GM18867 (cell line): ENCODE measurements around the gene DCAF15.

Experiments used
- ATAC-seq: cut with Tn5 transposase; IDR thresholded peaks from one replicate; pipeline ENCODE4 v1.9.1; 2021; ENCODE audit warnings: mild to moderate bottlenecking, moderate library complexity; ENCODE audit not compliant: unreplicated experiment

The DCAF15 gene

DNA sequence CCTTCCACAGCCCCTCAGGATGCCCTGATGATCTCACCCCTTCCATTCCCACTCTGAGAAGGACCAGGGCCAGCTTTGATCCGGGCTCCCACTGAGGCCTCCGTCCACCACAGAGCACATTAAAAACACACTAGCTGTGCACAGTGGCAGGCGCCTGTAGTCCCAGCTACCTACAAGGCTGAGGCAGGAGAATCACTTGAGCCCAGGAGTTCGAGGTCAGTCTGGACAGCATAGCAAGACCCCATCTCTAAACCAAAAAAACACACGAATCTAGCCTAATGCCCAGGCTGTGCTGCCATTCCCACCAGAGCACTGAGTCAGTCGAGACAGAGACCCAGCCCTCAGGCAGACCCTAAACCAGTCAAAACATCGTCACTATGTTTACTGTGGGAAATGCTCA, 39.7 kb downstream of the DCAF15 start:
- ATAC-seq, result no peak

DNA sequence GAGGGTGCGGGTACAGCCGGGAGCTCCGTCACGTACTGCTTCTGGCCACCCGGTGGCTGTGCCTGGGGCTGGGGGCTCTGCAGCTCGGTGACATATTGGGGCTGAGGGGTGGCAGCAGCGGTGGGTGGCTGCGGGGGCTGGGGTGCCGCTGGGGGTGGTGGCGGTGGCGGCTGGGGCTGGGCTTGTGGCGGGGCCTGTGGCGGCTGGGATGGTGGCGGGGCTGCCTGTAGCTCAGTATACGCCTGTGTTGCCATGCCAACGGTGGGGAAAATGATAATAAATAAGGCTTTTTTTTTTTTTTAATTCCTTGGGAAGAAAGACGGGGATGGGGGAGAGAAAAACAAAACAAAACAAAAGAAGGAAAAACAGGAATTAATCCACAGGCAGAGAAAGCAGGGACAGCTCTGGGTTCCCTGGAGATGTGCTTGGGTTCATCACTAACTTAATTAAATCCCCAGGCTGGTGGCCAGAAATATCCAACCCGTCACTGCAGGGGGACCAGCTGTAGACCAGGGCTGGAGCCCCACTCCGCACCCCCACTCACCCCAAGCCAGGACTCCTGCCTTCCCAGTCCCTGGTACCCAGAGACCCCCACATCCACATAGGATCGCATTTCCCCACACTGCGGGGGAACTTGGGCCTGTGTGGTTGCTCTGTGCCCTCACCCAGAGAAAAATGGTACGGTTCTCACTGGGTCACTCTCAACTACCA, 41.4 kb downstream of the DCAF15 start:
- ATAC-seq, result no peak

DNA sequence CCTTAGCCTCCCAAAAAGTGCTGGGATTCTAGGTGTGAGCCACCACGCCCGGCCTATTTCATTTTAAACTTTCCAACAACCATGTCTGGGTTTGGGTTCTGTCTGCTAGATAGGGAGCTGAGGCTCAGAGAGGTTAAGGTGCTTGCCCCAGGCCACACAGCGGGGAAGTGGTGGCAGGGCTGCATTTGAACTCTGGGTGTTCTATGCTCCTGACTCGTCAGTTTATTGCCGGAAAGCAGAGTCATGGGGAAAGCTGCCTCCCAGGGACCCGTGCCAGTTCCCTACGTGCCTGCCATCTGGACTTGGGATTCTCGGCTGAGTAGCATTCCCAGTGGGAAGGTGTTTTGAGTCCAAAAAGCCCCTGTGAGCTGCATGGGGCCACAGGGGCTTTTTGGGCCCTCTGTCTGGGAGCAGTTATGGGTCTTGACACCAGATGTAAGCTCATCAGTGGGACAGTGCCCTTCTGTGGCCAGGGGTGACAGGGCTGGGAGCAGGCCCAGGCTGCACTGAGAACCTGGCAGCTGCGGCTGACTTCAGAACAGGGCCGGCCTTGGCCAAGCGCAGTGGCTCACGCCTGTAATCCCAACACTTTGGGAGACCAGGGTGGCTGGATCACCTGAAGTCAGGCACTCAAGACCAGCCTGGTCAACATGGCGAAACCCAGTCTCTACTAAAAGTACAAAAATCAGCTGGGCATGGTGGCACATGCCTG, 42.9 kb downstream of the DCAF15 start:
- ATAC-seq, result no peak

DNA sequence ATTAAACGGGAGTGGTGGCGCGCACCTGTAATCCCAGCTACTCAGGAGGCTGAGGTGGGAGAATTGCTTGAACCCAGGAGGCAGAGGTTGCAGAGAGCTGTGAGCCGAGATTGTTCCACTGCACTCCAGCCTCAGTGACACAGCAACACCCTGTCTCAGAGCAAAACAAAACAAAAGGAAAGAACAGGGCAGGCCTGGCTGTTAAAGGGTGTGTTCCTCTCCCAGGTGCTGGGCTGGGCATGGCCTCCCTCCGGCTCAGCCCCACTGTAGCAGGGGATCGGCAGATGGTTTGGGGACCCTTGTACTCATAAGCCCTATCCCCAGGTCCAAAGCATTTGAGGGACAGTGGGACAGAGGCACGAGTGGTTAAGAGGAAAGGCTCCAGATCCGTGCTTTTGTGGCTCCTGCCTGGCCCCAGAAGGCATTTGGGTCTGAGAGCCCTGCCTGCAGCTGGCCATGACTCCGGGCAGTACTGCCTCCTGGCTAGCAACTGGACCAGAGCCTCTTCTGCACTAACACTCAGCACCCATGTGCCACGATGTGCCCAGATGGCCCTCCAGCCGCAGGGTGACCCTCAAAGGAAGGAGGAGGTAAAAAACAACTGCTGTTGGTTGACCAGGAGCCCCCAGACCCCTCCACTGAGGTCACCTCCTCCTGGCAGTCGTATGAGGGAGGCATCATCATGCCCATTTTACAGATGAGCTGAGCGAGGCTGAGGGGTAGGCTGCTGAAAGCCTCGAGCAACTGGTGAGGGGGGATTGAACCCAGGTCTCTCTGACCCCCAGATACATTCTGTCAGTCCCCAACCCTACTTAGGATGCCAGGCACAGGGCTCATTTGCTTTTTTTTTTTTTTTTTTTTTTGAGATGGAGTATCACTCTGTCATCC, 43.8 kb downstream of the DCAF15 start:
- no peak for ATAC-seq

DNA sequence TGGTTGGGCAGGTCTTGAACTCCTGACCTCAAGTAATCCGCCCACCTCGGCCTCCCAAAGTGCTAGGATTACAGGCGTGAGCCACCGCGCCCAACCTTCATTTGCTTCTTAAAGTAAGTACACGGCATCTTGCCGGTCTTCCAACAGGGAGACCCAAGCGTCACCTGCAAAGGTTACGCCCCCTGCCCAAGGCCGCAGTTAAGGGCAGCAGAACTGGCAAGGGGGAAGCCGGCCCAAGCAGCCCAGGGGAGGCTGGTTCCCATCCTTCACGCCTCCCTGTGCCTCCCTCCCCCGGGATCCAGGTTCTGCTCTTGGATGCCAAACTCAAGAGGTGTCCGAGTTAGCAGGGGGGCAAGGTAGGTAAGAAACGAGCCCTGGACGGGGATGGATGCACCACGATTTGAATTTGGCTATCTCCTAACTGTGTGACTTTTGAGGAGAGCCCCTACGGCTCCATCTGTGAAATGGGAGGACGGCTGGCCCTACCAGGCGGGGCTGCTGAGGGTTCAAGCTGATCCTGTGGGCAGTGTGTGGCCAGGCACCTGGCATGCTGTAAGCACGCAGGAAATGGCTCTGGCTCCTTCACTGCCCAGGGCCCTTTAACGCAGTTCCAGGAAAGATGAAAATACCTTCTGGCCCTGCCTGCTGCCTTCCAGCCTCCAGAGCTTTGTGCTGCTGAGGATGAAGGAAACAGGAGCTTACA, 44.8 kb downstream of the DCAF15 start:
- no peak for ATAC-seq

DNA sequence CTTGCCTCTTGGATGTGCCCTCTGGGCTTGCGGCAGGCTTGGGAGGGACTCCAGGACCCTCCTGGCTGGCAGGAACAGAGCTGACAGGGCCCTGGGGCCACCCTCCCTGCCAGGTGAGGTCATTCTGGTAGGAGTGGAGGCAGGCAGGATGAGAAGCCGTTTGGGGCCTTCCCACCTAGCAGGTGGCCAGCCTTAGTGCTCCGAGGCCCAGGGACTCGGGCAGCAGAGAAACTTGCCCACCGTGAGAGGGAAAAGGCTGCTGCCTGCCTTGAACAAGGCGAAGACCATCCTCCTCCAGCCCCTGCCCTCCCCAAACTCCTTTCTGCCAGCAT, 45.3 kb downstream of the DCAF15 start:
- ATAC-seq, result no peak

DNA sequence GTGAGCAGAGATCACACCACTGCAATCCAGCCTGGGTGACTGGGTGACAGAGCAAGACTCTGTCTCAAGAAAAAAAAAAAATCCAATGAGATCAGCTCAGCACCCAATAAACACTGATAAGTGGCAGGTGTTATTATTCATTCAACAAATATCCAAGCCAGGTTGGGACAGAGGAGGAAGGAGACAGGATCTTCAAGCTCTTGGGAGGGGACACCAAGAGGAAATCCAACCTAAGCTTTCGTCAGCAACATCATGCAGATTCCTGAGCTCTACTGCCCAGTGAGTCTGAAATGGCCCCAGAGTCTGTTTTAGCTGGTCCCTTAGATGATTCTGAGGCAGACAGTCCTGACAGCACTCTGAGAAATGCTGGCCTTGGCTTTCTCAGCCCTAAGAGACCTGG, 46.1 kb downstream of the DCAF15 start:
- ATAC-seq, result no peak

DNA sequence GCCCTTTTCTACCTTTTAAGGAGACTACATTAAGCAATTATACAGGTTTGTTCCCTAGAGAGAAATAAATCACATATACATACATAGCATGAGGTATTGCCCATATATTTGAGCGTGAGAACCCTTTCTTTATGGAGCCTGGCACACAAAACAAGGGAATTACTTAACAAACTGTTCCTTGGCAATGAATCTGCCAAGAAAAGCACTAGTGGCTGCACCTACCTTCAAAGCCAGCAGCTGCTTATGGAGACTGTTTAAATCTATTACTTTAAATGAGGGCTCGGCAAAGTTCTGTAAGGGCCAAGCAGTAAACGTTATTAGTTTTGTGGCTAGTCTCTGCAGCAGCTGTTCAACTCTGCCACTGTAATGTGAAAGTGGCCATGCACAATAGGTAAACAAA, 46.8 kb downstream of the DCAF15 start:
- no peak for ATAC-seq

DNA sequence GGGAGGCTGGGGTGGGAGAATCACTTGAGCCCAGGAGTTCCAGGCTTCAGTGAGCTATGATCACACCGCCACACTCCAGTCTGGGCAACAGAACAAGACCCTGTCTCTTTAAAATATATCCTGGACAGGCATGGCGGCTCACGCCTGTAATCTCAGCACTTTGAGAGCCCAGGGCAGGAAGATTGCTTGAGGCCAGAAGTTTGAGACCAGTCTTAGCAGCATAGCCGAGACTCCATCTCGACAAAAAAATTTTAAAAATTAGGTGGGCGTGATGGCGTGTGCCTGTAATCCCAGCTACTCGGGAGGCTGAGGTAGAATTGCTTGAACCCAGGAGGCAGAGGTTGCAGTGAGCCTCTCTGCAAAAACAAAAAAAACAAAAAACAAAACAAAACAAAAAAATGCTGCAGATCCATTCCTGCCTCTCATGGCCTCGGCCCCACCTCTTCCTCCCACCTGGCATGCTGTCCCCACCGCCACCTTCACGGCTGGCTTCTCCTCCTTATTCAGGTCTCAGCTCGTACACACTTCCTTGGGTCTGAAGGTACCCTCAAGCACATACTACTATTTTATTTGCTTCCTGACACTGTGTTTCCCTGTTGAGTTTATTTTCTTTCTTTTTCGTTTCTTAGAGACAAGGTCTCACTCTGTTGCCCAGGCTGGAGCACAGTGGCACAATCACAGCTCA, 48.5 kb downstream of the DCAF15 start:
- ATAC-seq, result no peak

DNA sequence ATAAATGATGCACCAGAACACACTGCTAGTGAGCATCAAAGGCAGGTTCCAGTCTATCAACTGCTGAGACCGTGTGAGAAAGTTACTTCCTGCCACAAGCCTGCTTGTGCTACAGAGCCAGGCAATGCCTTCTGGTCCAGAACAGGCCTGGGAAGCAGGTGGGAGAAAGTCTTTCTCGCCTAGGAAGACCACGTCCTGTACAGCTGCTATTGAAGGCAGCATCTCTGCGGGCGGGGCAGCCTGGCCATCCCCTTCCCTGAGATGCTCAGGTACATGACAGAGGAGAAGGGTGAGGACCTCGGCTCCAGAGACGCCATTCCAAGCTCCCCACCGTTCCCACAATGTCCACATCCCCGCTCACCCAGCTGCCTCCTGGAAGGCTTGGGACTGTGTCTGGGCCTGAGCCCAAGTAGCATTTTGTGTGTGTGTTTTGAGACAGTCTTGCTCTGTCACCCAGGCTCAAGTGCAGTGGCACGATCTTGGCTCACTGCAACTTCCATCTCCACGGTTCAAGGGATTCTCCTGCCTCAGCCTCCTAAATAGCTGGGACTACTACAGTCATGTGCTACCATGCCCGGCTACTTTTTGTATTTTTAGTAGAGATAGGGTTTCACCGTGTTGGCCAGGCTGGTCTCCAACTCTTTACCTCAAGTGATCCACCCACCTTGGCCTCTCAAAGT, 50.4 kb downstream of the DCAF15 start:
- ATAC-seq, result no peak

DNA sequence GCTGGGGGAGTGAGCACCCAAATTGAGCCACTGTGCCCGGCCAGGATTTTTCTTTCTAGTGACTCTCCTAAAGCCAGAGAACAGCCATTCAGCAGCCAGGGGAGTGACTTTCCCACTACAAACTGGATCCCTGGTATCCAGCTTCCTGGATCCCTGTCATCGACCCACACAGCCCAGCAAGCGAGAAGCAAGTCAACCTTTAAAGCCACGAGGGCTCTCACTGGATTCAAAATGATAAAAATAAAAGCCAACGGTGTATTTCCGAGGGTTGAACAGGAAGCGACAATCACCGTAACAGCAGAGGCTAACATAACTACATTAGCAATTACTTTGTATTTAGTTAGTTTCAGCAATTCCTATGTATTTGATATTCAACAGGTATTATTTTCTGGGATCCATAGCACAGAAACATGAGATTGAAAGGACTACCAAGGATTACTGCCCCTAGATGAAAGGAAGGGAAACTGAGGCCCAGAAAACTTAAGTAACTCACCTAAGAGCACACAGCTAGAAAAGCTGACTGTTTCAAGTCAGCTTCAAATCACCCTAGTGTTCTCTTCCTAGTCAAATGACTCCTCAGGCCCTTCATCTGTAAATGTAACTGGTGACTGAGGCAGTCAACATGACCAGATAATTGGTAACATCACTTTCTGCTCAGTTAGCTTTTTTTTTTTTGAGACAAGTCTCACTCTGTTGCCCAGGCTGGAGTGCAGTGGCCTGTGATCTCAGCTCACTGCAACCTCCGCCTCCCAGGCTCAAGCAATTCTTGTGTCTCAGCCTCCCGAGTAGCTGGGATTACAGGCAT, 51.1 kb downstream of the DCAF15 start:
- no peak for ATAC-seq

DNA sequence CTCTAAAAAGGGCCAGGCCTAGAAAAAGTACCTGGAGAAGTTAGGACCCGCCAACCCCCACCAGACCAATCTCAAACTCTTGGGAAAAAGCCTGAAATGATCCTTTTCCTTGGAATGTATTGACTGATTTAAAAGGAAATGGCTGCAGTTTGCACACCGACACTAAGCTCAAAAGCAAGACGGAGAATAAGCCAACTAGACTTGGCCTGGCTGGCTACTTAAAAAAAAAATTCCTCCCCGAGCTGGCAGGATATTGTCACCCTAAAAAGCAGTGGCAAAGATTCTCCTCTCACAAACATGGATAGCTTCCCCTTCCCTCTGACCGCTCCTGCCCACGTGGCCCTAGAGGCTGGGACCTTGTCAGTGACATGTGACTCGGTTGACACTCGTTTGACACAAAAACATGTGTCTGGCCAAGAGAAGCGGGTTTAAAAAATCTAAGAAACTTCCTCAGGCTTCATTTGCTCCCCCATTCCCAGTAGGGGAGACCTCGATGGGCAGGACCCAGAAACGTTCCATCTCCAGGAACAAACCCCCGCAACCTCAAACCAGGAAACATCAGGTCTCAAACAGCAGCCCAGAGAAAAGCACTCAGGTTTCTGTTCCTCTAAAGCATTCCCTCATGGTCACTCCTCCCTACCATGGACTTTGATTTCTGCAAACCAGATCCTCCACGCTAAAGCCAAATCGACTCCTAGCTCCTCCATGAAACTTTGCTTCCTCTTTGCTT, 52.5 kb downstream of the DCAF15 start:
- no peak for ATAC-seq

DNA sequence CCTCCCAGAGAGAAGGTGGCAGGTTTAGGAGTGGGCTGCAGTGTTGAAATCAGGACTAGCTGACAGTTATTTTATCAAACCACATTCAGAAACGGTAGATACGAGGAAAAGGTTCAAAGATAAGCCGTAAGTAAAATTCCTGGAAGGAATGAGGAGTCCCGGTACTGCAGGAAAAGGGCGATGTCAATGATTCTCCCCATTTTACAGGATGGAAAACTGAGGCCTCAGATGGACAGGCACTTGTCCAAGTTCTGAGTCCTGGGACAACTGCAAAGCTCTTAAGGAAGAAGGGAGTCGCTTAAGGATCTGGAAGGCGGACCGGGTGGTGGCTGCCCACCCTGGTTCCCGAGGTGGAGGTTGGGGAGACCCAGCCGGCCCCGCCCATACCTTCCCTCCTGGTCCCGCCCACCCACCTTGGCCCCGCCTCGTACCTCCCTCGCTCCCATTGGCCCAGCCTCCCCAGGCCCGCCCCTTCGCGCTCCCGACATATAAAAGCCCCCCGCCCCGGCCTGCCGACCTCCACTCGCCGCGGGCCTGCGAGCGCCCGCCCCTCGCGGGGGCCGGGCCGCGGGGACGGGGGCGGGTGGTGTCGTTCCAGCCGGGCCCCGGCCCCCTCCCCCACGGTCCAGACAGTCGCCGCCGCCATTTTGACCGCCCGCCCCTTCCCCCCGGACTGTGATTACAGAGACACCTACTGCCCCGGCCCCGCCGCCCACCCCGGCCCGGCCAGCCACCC, 53.2 kb downstream of the DCAF15 start:
- ATAC-seq, result peak; percentile 40

DNA sequence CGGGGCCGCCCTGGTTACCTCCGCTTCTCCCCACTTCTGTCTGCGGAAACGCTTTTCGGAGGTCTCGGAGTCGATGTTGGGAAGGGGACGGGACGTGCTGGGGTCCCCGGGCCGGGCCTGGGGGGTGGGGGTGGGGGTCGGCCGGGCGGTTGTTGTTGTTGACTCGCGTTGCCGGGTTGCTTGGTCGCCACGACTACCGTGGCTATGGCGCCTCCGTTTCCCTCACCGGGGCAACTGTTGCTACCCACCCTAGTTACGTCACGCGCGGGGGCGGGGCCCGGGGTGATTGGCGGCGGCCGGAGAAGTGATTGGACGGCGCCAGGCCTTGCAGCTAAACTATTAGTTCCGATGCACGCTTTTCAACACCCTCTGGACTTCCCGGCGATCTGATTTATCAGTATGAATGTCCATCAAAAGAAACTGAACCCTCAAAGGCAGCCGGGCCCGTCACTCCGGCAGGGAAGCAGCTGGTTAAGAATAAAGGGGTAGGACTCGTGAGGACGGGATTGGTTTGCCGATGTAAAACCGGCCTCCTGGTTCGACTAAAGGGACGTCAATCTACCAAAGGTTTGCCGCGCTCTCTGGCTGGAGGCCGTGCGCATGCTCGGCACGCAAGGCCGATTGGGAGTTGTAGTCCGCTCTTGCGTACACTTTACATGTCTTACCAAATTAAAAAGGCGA, 53.9 kb downstream of the DCAF15 start, which contains the start of gene RFX1:
Gene RFX1, minus strand, starts transcription at position 236 of the 681 bp plus-strand sequence. CDS start 12,477 bp downstream, outside the sequence.
- peak; percentile 68 for ATAC-seq

DNA sequence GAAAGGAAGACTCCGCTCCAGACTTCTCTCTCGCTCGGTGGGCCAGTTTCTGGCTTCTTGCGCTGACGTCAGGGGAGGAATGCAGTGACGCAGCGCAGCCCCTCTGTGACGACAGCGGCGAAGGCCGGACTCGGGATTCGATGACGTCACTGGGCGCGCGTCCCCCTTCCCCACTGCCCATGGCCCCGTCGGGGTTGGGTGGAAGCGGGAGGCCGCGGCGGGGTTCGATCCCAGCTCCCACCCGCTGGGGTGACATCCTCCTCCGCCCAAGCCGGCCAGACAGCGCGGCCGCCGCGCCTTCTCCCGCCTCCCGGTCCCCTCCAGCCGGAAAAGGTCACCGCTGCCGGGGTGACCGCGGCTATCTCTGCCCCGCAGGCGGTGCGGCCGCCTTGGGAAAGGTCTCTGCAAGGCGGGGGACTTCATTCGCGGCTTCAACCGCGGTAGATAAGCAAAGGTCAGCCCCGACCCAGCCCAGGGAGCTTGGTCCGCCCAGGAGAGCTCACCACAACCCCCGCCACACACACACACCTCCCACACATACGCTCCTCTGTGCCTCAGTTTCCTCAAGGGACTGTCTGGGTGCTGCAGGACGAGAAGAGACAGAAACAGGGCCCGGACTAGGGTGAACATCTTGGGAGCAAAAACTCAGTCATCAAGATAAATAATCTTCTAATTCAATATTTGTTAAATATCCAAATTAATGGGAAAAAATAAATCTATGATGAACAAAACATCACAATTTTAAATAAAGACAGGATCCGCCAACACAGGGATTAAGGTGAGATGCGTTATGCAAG, 54.7 kb downstream of the DCAF15 start:
- peak; percentile 33 for ATAC-seq
